Panc1 (cell line): ENCODE data around the gene FLOT2. TPM values are rescaled to one million over a fixed set of nuclear protein-coding genes. Genes with fewer than 3 reads are reported as not detected.

Experiments used
- ATAC-seq: fragments of 200-7000 bp; cut with Tn5 transposase; 2 replicates; pipeline ENCODE4 v1.9.1; 2020; ENCODE audit warnings: mild to moderate bottlenecking, moderate library complexity
- BruUV-seq: library from RNA; stranded (reverse); fragments of 400-500 nt; replicated peaks from 2 replicates; lab custom pipeline; 2021; lab: Mats Ljungman, UMichigan
- CTCF ChIA-PET: fragments of 300-600 bp; sonication (Branson Sonifier 250); formaldehyde crosslinking; loops from one replicate; lab custom pipeline; 2022; ENCODE audit warnings: antibody characterized with exemption; lab: Charles Lee
- POLR2A ChIA-PET: fragments of 300-600 bp; sonication (Branson Sonifier 250); formaldehyde crosslinking; loops from one replicate; lab custom pipeline; 2022; ENCODE audit warnings: antibody characterized with exemption; lab: Charles Lee
- DNase-seq: peaks from one replicate; pipeline ENCODE4 v3.0.0-alpha.2; 2010; ENCODE audit warnings: low read depth, low spot score
- H3K27ac ChIP-seq: 2 replicates; pipeline ENCODE4 v1.5.1; 2011; ENCODE audit warnings: mild to moderate bottlenecking, low read length, inconsistent platforms
- H3K27me3 ChIP-seq: fragments of 200-500 bp; sonication (Bioruptor generic); 2 replicates; pipeline ENCODE4 v1.6.0; 2014; ENCODE audit warnings: low read length, inconsistent platforms; ENCODE audit not compliant: control insufficient read depth, insufficient read depth
- H3K36me3 ChIP-seq: fragments of 200-500 bp; sonication (Bioruptor generic); 2 replicates; pipeline ENCODE4 v1.5.1; 2014; ENCODE audit warnings: inconsistent platforms, mild to moderate bottlenecking, low read length, moderate library complexity; ENCODE audit not compliant: control insufficient read depth, insufficient read depth
- H3K4me1 ChIP-seq: 2 replicates; pipeline ENCODE4 v1.5.1; 2011; ENCODE audit warnings: inconsistent platforms, mild to moderate bottlenecking, low read length, moderate library complexity; ENCODE audit not compliant: control insufficient read depth, insufficient read depth
- H3K4me3 ChIP-seq, 2 experiments: 2 replicates each; pipeline ENCODE4 v1.5.1; 2011 to 2012; ENCODE audit warnings: low read depth in 2 of 2, low read length in 2 of 2, mild to moderate bottlenecking in 2 of 2, inconsistent platforms in 1 of 2, moderate library complexity in 1 of 2
- H3K9me3 ChIP-seq: fragments of 200-500 bp; sonication (Bioruptor generic); 2 replicates; pipeline ENCODE4 v1.5.1; 2014; ENCODE audit warnings: low read depth, mild to moderate bottlenecking, inconsistent platforms, low read length, moderate library complexity; ENCODE audit not compliant: control insufficient read depth, insufficient read depth
- POLR2AphosphoS5 ChIP-seq: IDR thresholded peaks from 2 replicates; pipeline ENCODE4 v1.6.1; 2012; ENCODE audit warnings: mild to moderate bottlenecking, low read depth, low read length, moderate library complexity
- SIN3A ChIP-seq: IDR thresholded peaks from 2 replicates; pipeline ENCODE4 v1.6.1; 2012; ENCODE audit warnings: low read depth, mild to moderate bottlenecking, low read length, moderate library complexity, borderline replicate concordance; ENCODE audit not compliant: insufficient read depth
- TCF7L2 ChIP-seq: IDR thresholded peaks from 2 replicates; pipeline ENCODE4 v1.6.1; 2011; ENCODE audit warnings: mild to moderate bottlenecking, low read depth, low read length, inconsistent platforms
- in situ Hi-C: cut with HindIII; loops from 2 replicates; pipeline ENCODE4 v1.10.0; 2016; ENCODE audit warnings: low sequenced_read_pairs, low pct_unique_long_range_greater_than_20kb
- intact Hi-C: fragments of 100-400 bp; cut with micrococcal nuclease; formaldehyde crosslinking; loops from one replicate; pipeline ENCODE4 v1.10.0; 2022; ENCODE audit not compliant: unreplicated experiment
- microRNA-seq: library from miRNA; unstranded; fragments of <30 nt; microRNA quantifications from one replicate; pipeline ENCODE4 v1.1.0, GENCODE V29; 2020; ENCODE audit not compliant: unreplicated experiment
- total RNA-seq: library from RNA; stranded (reverse); gene quantifications from one replicate; pipeline ENCODE4 v1.2.1, GENCODE V29; 2021; ENCODE audit not compliant: unreplicated experiment
- TF ChIP-seq, protein P1 (sequence below), 2 experiments: IDR thresholded peaks; 2 replicates each; pipeline ENCODE4 v1.6.1; 2011 to 2012; ENCODE audit warnings: low read depth in 2 of 2, control low read depth in 1 of 2, low read length in 1 of 2, mild to moderate bottlenecking in 1 of 2, moderate library complexity in 1 of 2; ENCODE audit not compliant: insufficient read depth in 1 of 2
- TF ChIP-seq, protein P2 (sequence below): fragments of 450-650 bp; IDR thresholded peaks from 2 replicates; pipeline ENCODE4 v1.5.1; 2017; ENCODE audit warnings: mild to moderate bottlenecking

The FLOT2 gene
- total RNA-seq, 1 experiment from 2014 or later: 110 TPM

DNA sequence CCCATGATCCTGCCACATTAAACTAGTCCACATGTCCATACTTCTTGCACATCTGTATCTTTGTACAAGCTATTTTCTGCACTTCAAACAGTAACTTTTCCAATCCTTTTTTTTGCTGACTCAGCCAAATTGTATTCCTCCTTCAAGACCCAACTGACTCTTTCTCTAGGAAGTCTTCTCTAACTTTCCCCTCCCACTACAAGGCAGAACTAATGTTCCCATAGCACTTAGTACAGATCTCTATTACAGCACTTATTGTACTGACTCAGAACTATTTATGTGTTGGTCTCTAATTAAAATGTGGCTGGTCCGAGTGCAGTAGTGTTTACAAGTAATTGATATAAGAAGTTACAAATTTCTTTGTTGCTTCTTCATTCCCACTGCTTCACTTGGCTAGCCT is 63.1 kb downstream of the FLOT2 start:
- no peaks in the 10 kb centered on the region for H3K36me3 ChIP-seq
- no peak for ATAC-seq

More for the DNA sequence above, 63.1 kb downstream of the FLOT2 start:
- H3K27me3 ChIP-seq: no peaks in the 10 kb centered on the region
- BruUV-seq: no TSS peak
- H3K9me3 ChIP-seq: no peaks in the 10 kb centered on the region
- no peak for DNase-seq
- intact Hi-C loops: no loop called here
- H3K27ac ChIP-seq: no peak overlapping the region
- POLR2A ChIA-PET: interaction anchor here (0.7 kb wide), 1 partner anchor 11 kb away, joined by 6 read pairs; no protein-coding TSS in a partner anchor
- H3K4me1 ChIP-seq: no peaks in the 10 kb centered on the region
- TF ChIP-seq SIN3A: no peak
- no peak for TF ChIP-seq TCF7L2
- TF ChIP-seq POLR2AphosphoS5: no peak
- TF ChIP-seq, protein P1, sequence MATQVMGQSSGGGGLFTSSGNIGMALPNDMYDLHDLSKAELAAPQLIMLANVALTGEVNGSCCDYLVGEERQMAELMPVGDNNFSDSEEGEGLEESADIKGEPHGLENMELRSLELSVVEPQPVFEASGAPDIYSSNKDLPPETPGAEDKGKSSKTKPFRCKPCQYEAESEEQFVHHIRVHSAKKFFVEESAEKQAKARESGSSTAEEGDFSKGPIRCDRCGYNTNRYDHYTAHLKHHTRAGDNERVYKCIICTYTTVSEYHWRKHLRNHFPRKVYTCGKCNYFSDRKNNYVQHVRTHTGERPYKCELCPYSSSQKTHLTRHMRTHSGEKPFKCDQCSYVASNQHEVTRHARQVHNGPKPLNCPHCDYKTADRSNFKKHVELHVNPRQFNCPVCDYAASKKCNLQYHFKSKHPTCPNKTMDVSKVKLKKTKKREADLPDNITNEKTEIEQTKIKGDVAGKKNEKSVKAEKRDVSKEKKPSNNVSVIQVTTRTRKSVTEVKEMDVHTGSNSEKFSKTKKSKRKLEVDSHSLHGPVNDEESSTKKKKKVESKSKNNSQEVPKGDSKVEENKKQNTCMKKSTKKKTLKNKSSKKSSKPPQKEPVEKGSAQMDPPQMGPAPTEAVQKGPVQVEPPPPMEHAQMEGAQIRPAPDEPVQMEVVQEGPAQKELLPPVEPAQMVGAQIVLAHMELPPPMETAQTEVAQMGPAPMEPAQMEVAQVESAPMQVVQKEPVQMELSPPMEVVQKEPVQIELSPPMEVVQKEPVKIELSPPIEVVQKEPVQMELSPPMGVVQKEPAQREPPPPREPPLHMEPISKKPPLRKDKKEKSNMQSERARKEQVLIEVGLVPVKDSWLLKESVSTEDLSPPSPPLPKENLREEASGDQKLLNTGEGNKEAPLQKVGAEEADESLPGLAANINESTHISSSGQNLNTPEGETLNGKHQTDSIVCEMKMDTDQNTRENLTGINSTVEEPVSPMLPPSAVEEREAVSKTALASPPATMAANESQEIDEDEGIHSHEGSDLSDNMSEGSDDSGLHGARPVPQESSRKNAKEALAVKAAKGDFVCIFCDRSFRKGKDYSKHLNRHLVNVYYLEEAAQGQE (IDR thresholded peaks at IDR 0.05; ENCODE audit: insufficient read depth in 1 of 2, low read depth in 2 of 2, low read length in 1 of 2): no peak
- TF ChIP-seq, protein P2, sequence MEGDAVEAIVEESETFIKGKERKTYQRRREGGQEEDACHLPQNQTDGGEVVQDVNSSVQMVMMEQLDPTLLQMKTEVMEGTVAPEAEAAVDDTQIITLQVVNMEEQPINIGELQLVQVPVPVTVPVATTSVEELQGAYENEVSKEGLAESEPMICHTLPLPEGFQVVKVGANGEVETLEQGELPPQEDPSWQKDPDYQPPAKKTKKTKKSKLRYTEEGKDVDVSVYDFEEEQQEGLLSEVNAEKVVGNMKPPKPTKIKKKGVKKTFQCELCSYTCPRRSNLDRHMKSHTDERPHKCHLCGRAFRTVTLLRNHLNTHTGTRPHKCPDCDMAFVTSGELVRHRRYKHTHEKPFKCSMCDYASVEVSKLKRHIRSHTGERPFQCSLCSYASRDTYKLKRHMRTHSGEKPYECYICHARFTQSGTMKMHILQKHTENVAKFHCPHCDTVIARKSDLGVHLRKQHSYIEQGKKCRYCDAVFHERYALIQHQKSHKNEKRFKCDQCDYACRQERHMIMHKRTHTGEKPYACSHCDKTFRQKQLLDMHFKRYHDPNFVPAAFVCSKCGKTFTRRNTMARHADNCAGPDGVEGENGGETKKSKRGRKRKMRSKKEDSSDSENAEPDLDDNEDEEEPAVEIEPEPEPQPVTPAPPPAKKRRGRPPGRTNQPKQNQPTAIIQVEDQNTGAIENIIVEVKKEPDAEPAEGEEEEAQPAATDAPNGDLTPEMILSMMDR: no peak
- H3K4me3 ChIP-seq: no peak overlapping the region
- CTCF ChIA-PET: no interaction called here
- in situ Hi-C loops: no loop called here

Small RNA genes lying within 50 kb of the gene (microRNA-seq; reads per million reads assigned to microRNA genes)
- gene MIR451B: not detected

Other genes with a start within 250 kb of the FLOT2 start
- 72.1 TPM for gene SDF2, start 235.8 kb downstream of the FLOT2 start, total RNA-seq
- 108 TPM for gene SUPT6H, start 235.5 kb downstream of the FLOT2 start, total RNA-seq
- 4.9 TPM for gene PROCA1, start 185.8 kb downstream of the FLOT2 start, total RNA-seq
- 284 TPM for gene RAB34, start 179.9 kb downstream of the FLOT2 start, total RNA-seq
- gene RPL23A, start 177.7 kb downstream of the FLOT2 start, total RNA-seq: 1,475 TPM
- 55.7 TPM for gene TLCD1, start 171.5 kb downstream of the FLOT2 start, total RNA-seq
- 11.9 TPM for gene NEK8, start 168.9 kb downstream of the FLOT2 start, total RNA-seq
- gene TRAF4, start 153.7 kb downstream of the FLOT2 start, total RNA-seq: 108 TPM
- 38.5 TPM for gene FAM222B, start 54.9 kb downstream of the FLOT2 start, total RNA-seq
- 74.2 TPM for gene ERAL1, start 42.7 kb downstream of the FLOT2 start, total RNA-seq
- 5.2 TPM for gene DHRS13, start 5.3 kb upstream of the FLOT2 start, total RNA-seq
- 79.1 TPM for gene PHF12, start 53.8 kb upstream of the FLOT2 start, total RNA-seq
- not detected for gene SEZ6, start 108.3 kb upstream of the FLOT2 start, total RNA-seq
- gene PIPOX, start 145.4 kb upstream of the FLOT2 start, total RNA-seq: 2.4 TPM